Erythroblast (primary cell): ENCODE results near the gene ANKRD34C.
A peak's percentile ranks its signal among the peaks of the same experiment; 100 is the strongest.

Experiments
- DNase-seq, 2 experiments: peaks; one replicate each; lab custom pipeline; 2025; lab: John Stamatoyannopoulos, UW
- GATA1 ChIP-seq: IDR thresholded peaks from 2 replicates; pipeline ENCODE4 v1.6.1; 2011; ENCODE audit warnings: low read depth, mild to moderate bottlenecking, control low read depth, low read length, moderate library complexity
- POLR2A ChIP-seq: IDR thresholded peaks from 2 replicates; pipeline ENCODE4 v1.6.1; 2011; ENCODE audit warnings: mild to moderate bottlenecking, low read length

ANKRD34C gene

GRCh38 chr15:79282371-79283251 lies at the start of gene ANKRD34C:
Gene ANKRD34C, plus strand, starts transcription at chr15:79282722. Its CDS starts 10,563 bp downstream, at chr15:79293285.
- TF ChIP-seq GATA1: no peak
- TF ChIP-seq POLR2A: no peak
- DNase-seq: no peak

- no peak for TF ChIP-seq POLR2A
- no peak for TF ChIP-seq GATA1
- DNase-seq: no peak
Measured at GRCh38 chr15:79233236-79233635, 49.3 kb upstream of the ANKRD34C start.

- no peak for DNase-seq
- TF ChIP-seq POLR2A (no peak), GATA1 (no peak)
Measured at GRCh38 chr15:79240036-79240435, 42.5 kb upstream of the ANKRD34C start.

- TF ChIP-seq POLR2A (no peak), GATA1 (no peak)
- DNase-seq: no peak
Measured at GRCh38 chr15:79243723-79244122, 38.8 kb upstream of the ANKRD34C start.

- DNase-seq: no peak
- TF ChIP-seq GATA1 (no peak), POLR2A (no peak)
Measured at GRCh38 chr15:79244876-79245275, 37.6 kb upstream of the ANKRD34C start.

GRCh38 chr15:79248183-79248582 lies 34.3 kb upstream of the ANKRD34C start:
- DNase-seq: no peak
- no peak for TF ChIP-seq POLR2A
- no peak for TF ChIP-seq GATA1

- TF ChIP-seq POLR2A (no peak), GATA1 (no peak)
Measured at GRCh38 chr15:79257454-79257853, 25.1 kb upstream of the ANKRD34C start.

GRCh38 chr15:79261836-79262235 lies 20.7 kb upstream of the ANKRD34C start:
- no peak for DNase-seq
- TF ChIP-seq POLR2A (no peak), GATA1 (no peak)

More at GRCh38 chr15:79257454-79257853, 25.1 kb upstream of the ANKRD34C start:
- DNase-seq: no peak

- no peak for DNase-seq
- TF ChIP-seq POLR2A (no peak), GATA1 (no peak)
Measured at GRCh38 chr15:79265167-79265566, 17.4 kb upstream of the ANKRD34C start.

GRCh38 chr15:79265987-79266579 lies 16.4 kb upstream of the ANKRD34C start:
- TF ChIP-seq GATA1 (no peak), POLR2A (no peak)
- DNase-seq: no peak

- no peak for TF ChIP-seq POLR2A
- no peak for TF ChIP-seq GATA1
- DNase-seq: peak; percentile 35 to 37
Measured at GRCh38 chr15:79283252-79284048, 928 bp downstream of the ANKRD34C start.

GRCh38 chr15:79290642-79291275 lies 8.2 kb downstream of the ANKRD34C start:
- no peak for TF ChIP-seq GATA1
- no peak for TF ChIP-seq POLR2A
- no peak for DNase-seq

GRCh38 chr15:79292011-79292410 lies 9.5 kb downstream of the ANKRD34C start:
- DNase-seq: no peak
- no peak for TF ChIP-seq POLR2A
- TF ChIP-seq GATA1: no peak
